AG04450 (cell line): ENCODE measurements around the gene ISG20L2. TPM values are rescaled to one million over a fixed set of nuclear protein-coding genes. Genes with fewer than 3 reads are reported as not detected.

ENCODE experiments used
- CTCF ChIA-PET: fragments of 300-600, 350-600 bp; formaldehyde crosslinking; extraction: SDS; loops from one replicate; lab custom pipeline; 2022; ENCODE audit warnings: antibody characterized with exemption, inconsistent platforms; lab: Charles Lee
- POLR2A ChIA-PET: fragments of 350-600 bp; formaldehyde crosslinking; extraction: SDS; loops from one replicate; lab custom pipeline; 2021; ENCODE audit warnings: antibody characterized with exemption, inconsistent platforms; lab: Yijun Ruan, JAX
- DNase-seq: peaks from one replicate; pipeline ENCODE4 v3.0.0-alpha.2; 2011; ENCODE audit warnings: low read depth, low spot score
- H3K27ac ChIP-seq: one replicate; pipeline ENCODE4 v1.5.1; 2012; ENCODE audit warnings: low read depth, low read length, control low read depth
- H3K27me3 ChIP-seq: one replicate; pipeline ENCODE4 v1.6.0; 2012; ENCODE audit warnings: low read length; ENCODE audit not compliant: control insufficient read depth, insufficient read depth
- H3K4me3 ChIP-seq: 2 replicates; pipeline ENCODE4 v1.5.1; 2011; ENCODE audit warnings: mild to moderate bottlenecking, low read depth, low read length, control low read depth
- H3K9me3 ChIP-seq: 2 replicates; pipeline ENCODE4 v1.5.1; 2012; ENCODE audit warnings: low read length; ENCODE audit not compliant: control insufficient read depth, insufficient read depth
- CTCF ChIP-seq: IDR thresholded peaks from 2 replicates; pipeline ENCODE4 v1.5.1; 2011; ENCODE audit warnings: low read depth, low read length, control low read depth, inconsistent platforms
- polyA minus RNA-seq: library from RNA; depleted of rRNA, polyadenylated mRNA; stranded (reverse); fragments of >200 nt; gene quantifications from 2 replicates; pipeline ENCODE4 v1.2.3, GENCODE V29; 2011; rRNA and poly(A)+ RNA removed
- polyA plus RNA-seq: library from polyadenylated mRNA; depleted of rRNA; stranded (reverse); fragments of >200 nt; gene quantifications from 2 replicates; pipeline ENCODE4 v1.2.3, GENCODE V29; 2011; rRNA removed

Gene ISG20L2, protein sequence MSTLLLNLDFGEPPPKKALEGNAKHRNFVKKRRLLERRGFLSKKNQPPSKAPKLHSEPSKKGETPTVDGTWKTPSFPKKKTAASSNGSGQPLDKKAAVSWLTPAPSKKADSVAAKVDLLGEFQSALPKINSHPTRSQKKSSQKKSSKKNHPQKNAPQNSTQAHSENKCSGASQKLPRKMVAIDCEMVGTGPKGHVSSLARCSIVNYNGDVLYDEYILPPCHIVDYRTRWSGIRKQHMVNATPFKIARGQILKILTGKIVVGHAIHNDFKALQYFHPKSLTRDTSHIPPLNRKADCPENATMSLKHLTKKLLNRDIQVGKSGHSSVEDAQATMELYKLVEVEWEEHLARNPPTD
- polyA plus RNA-seq: 25.6 and 29.1 TPM in 2 replicates
- polyA minus RNA-seq: 25.6 TPM in 2 replicates

GRCh38 chr1:156728599-156729462, at the start of gene ISG20L2:
Gene ISG20L2, minus strand, starts transcription at chr1:156728766. Its CDS starts 1,114 bp downstream, at chr1:156727652.
- 0 out of 2 replicates have a peak, but pooled peaks have one; percentile 13 for TF ChIP-seq CTCF
- POLR2A ChIA-PET: interaction anchor here (0.7 to 4.3 kb wide), 11 partner anchors 12 to 199 kb away, joined by 3 to 37 read pairs (median 5); partner anchors contain the start of genes CRABP2, HDGF, INSRR and MRPL24
- Histone ChIP-seq H3K4me3 (peak within 1 kb of the TSS; percentile 100), H3K27ac (peak within 1 kb of the TSS; percentile 95), H3K27me3 (no peaks in the 10 kb centered on the region), H3K9me3 (no peaks in the 10 kb centered on the region)
- CTCF ChIA-PET: interaction anchor here (1.3 to 12.5 kb wide), 7 partner anchors 14 to 199 kb away, joined by 4 to 616 read pairs (median 64); partner anchors contain the start of gene CRABP2
- peak; percentile 96 for DNase-seq

- Histone ChIP-seq H3K4me3 (no peak overlapping the region), H3K27me3 (no peaks in the 10 kb centered on the region), H3K9me3 (no peaks in the 10 kb centered on the region), H3K27ac (no peak overlapping the region)
- no peak for DNase-seq
- TF ChIP-seq CTCF: no peak
- CTCF ChIA-PET: interaction anchor here (0.6 to 1.6 kb wide), 2 partner anchors 51 to 62 kb away, joined by 3 to 9 read pairs; no protein-coding TSS in a partner anchor
- POLR2A ChIA-PET: no interaction called here
Observed at GRCh38 chr1:156777573-156777972, 49.0 kb upstream of the ISG20L2 start.

DNA sequence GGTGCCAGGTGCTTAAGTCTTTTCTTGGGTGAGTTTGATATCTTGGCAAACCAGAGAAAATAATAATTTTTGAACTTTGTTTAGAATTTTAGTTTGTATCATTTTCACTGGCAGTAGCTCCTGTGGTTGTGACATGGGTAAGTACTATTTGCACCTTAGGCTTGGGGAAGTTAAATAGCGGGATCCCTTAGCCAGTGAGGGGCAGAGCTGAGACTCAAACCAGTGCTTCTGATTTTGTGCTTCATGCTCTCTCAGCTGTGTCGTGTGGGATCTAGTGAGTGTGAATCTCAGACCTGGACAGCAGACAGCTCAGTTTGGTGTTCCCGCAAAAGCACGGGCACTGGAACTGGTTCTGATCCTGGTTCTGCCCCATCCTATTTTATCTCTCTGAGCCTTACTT, 48.4 kb upstream of the ISG20L2 start:
- Histone ChIP-seq H3K4me3 (no peak overlapping the region), H3K27ac (no peak overlapping the region), H3K9me3 (no peaks in the 10 kb centered on the region), H3K27me3 (no peaks in the 10 kb centered on the region)
- ChIA-PET CTCF (interaction anchor here (0.6 to 1.6 kb wide), 3 partner anchors 51 to 114 kb away, joined by 3 to 9 read pairs (median 3); no protein-coding TSS in a partner anchor), POLR2A (no interaction called here)
- no peak for DNase-seq
- no peak for TF ChIP-seq CTCF

GRCh38 chr1:156775799-156776198, 47.2 kb upstream of the ISG20L2 start:
- ChIA-PET POLR2A (no interaction called here), CTCF (interaction anchor here (0.6 to 0.8 kb wide), 2 partner anchors 50 to 1731 kb away, joined by 3 read pairs; no protein-coding TSS in a partner anchor)
- no peak overlapping the region for H3K4me3 ChIP-seq
- TF ChIP-seq CTCF: no peak
- no peak overlapping the region for H3K27ac ChIP-seq
- H3K27me3 ChIP-seq: no peaks in the 10 kb centered on the region
- no peaks in the 10 kb centered on the region for H3K9me3 ChIP-seq
- no peak for DNase-seq
